ENCODE results near the gene USP32. TPM values are rescaled to one million over a fixed set of nuclear protein-coding genes. Genes with fewer than 3 reads are reported as not detected.
A peak's percentile ranks its signal among the peaks of the same experiment; 100 is the strongest.

Gene USP32
- polyA plus RNA-seq, 1 donor (not counting 4 experiments of a cell fraction or from before 2014, with no cell fraction given) = 37.6 TPM

GRCh38 chr17:60151355-60151754 is 240.6 kb downstream of the USP32 start:
- Histone ChIP-seq H2AFZ (ENCODE audit: control insufficient read depth, low read length) (no peak overlapping the region), H3K36me3 (ENCODE audit: control insufficient read depth in 2 of 2, extremely low read depth in 1 of 2, insufficient read depth in 2 of 2, low read length in 2 of 2) (no peaks in the 10 kb centered on the region), H3K9ac (ENCODE audit: control insufficient read depth, extremely low read depth, insufficient read depth, low read length) (no peak overlapping the region), H3K27me3 (ENCODE audit: control insufficient read depth, extremely low read depth, insufficient read depth, low read length) (peaks cover 79% of the 10 kb centered on the region), H4K20me1 (ENCODE audit: control insufficient read depth, extremely low read depth, insufficient read depth, low read length) (no peaks in the 10 kb centered on the region), H3K9me1 (ENCODE audit: control insufficient read depth, extremely low read depth, insufficient read depth, low read length) (peaks cover 2% of the 10 kb centered on the region), H3K4me3 (ENCODE audit: control insufficient read depth in 2 of 3, extremely low read depth in 1 of 3, insufficient read depth in 2 of 3, low read depth in 1 of 3, low read length in 3 of 3) (no peak overlapping the region), H3K27ac (ENCODE audit: control insufficient read depth, insufficient read depth, low read length) (no peak overlapping the region), H3K79me2 (ENCODE audit: control insufficient read depth, insufficient read depth, low read length) (no peaks in the 10 kb centered on the region), H3K9me3 (ENCODE audit: control insufficient read depth, low read depth, low read length) (no peaks in the 10 kb centered on the region), H3K4me1 (ENCODE audit: control insufficient read depth, extremely low read depth, insufficient read depth, low read length) (peaks cover 4% of the 10 kb centered on the region), H3K4me2 (ENCODE audit: control insufficient read depth, extremely low read depth, insufficient read depth, low read depth, low read length) (no peak overlapping the region)
- FAIRE-seq = no peak
- DNase-seq (ENCODE audit: low read depth, low spot score) = no peak
- TF ChIP-seq EZH2 (IDR thresholded peaks at IDR 0.05; ENCODE audit: low read length) (peak; percentile 2), CTCF (optimal IDR thresholded peaks at IDR 0.05 in 1 of 3, IDR thresholded peaks at IDR 0.05 in 1 of 3, conservative IDR thresholded peaks at IDR 0.05 in 1 of 3; ENCODE audit: extremely low read depth in 1 of 3, insufficient read depth in 2 of 3, low read length in 3 of 3) (no peak)
- dilution Hi-C loops (cut with MboI; ENCODE audit: extremely low pct_ligation_motif_present, low sequenced_read_pairs) = no loop called here

GRCh38 chr17:60149691-60150582 is 242.0 kb downstream of the USP32 start, which contains the start of gene CA4:
CA4 (plus strand) TSS chr17:60149973; CDS start chr17:60150035, 62 bp downstream.
- H4K20me1 ChIP-seq (ENCODE audit: control insufficient read depth, extremely low read depth, insufficient read depth, low read length) = no peaks in the 10 kb centered on the region
- no peaks in the 10 kb centered on the region for H3K79me2 ChIP-seq (ENCODE audit: control insufficient read depth, insufficient read depth, low read length)
- peaks cover 83% of the 10 kb centered on the region for H3K27me3 ChIP-seq (ENCODE audit: control insufficient read depth, extremely low read depth, insufficient read depth, low read length)
- no peak within 1 kb of the TSS for H3K4me2 ChIP-seq (ENCODE audit: control insufficient read depth, extremely low read depth, insufficient read depth, low read depth, low read length)
- TF ChIP-seq CTCF (optimal IDR thresholded peaks at IDR 0.05 in 1 of 3, IDR thresholded peaks at IDR 0.05 in 1 of 3, conservative IDR thresholded peaks at IDR 0.05 in 1 of 3; ENCODE audit: extremely low read depth in 1 of 3, insufficient read depth in 2 of 3, low read length in 3 of 3) = no peak
- TF ChIP-seq EZH2 (IDR thresholded peaks at IDR 0.05; ENCODE audit: low read length) = peak; percentile 87
- FAIRE-seq (no peak), DNase-seq (ENCODE audit: low read depth, low spot score) (no peak)
- dilution Hi-C loops (cut with MboI; ENCODE audit: extremely low pct_ligation_motif_present, low sequenced_read_pairs) = no loop called here
- no peaks in the 10 kb centered on the region for H3K36me3 ChIP-seq (ENCODE audit: control insufficient read depth in 2 of 2, extremely low read depth in 1 of 2, insufficient read depth in 2 of 2, low read length in 2 of 2)
- no peak within 1 kb of the TSS for H3K4me3 ChIP-seq (ENCODE audit: control insufficient read depth in 2 of 3, extremely low read depth in 1 of 3, insufficient read depth in 2 of 3, low read depth in 1 of 3, low read length in 3 of 3)
- no peak within 1 kb of the TSS for H2AFZ ChIP-seq (ENCODE audit: control insufficient read depth, low read length)
- H3K9me1 ChIP-seq (ENCODE audit: control insufficient read depth, extremely low read depth, insufficient read depth, low read length) = peaks cover 2% of the 10 kb centered on the region
- H3K27ac ChIP-seq (ENCODE audit: control insufficient read depth, insufficient read depth, low read length) = no peak within 1 kb of the TSS
- no peaks in the 10 kb centered on the region for H3K9me3 ChIP-seq (ENCODE audit: control insufficient read depth, low read depth, low read length)
- H3K4me1 ChIP-seq (ENCODE audit: control insufficient read depth, extremely low read depth, insufficient read depth, low read length) = peaks cover 4% of the 10 kb centered on the region
- no peak within 1 kb of the TSS for H3K9ac ChIP-seq (ENCODE audit: control insufficient read depth, extremely low read depth, insufficient read depth, low read length)
